Measurements from ENCODE around the gene CCDC200.
"Not testable (repeated sequence)": the region's sequence is repeated elsewhere in the genome, so short reads cannot be mapped to it uniquely, and the experiment has no call there.

Gene CCDC200

GRCh38 chr17:43220511-43221125 is 7.8 kb downstream of the CCDC200 start:
- no peak for DNase-seq
- no peak for TF ChIP-seq POLR2A (IDR thresholded peaks at IDR 0.05; ENCODE audit: low read length)
- no peak for TF ChIP-seq GATA1 (IDR thresholded peaks at IDR 0.05; ENCODE audit: low read depth, low read length)

DNA sequence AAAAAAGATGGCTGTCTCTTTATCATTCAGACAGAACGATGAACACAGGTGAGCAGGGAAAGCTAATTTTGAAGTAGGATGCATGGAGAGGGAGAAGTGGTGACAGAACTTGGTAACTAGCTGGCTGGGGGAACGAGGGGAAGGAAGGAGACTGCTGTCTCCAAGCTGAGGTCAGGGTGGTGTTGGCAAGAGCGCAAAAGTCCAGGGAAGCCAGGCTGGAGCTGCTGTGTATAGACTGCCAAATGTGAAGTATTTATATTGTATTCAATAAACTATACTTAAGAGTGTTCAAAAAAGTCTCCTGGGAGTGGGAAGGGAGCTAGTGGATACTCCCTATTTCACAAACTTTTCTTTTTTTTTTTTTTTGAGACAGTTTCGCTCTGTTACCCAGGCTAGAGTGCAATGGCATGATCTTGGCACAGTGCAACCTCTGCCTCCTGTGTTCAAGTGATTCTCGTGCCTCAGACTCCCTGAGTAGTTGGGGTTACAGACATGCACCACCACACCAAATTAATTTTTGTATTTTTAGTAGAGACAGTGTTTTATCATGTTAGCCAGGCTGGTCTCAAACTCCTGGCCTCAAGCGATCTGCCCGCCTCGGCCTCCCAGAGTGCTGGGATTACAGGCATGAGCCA is 8.6 kb downstream of the CCDC200 start:
- TF ChIP-seq GATA1 (IDR thresholded peaks at IDR 0.05; ENCODE audit: low read depth, low read length): no peak
- no peak for TF ChIP-seq POLR2A (IDR thresholded peaks at IDR 0.05; ENCODE audit: low read length)
- no peak for DNase-seq

DNA sequence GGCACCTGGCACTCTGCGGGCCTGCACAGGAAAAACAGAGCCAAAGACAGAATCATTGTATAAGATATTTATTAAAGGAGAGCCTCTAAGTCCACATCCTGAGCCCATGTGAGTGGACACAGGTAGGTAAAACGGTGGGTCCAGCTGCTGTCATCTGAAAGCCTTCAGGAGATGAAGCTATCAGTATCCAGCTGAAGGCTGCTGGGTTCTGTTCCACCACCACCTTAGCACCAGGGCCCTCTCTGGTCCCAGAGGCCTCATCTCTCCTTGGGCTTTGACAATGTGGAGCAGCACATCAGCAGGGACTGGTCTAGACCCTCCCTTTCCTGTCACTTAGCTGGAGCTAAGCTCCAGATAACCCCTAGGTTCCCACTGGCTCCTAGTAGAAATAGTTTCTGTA is 9.4 kb downstream of the CCDC200 start:
- TF ChIP-seq GATA1 (IDR thresholded peaks at IDR 0.05; ENCODE audit: low read depth, low read length) (no peak), POLR2A (IDR thresholded peaks at IDR 0.05; ENCODE audit: low read length) (no peak)
- DNase-seq: no peak

- TF ChIP-seq GATA1 (IDR thresholded peaks at IDR 0.05; ENCODE audit: low read depth, low read length): no peak
- TF ChIP-seq POLR2A (IDR thresholded peaks at IDR 0.05; ENCODE audit: low read length): no peak
- DNase-seq: no peak
Observed at GRCh38 chr17:43217614-43218087, 10.8 kb downstream of the CCDC200 start.

DNA sequence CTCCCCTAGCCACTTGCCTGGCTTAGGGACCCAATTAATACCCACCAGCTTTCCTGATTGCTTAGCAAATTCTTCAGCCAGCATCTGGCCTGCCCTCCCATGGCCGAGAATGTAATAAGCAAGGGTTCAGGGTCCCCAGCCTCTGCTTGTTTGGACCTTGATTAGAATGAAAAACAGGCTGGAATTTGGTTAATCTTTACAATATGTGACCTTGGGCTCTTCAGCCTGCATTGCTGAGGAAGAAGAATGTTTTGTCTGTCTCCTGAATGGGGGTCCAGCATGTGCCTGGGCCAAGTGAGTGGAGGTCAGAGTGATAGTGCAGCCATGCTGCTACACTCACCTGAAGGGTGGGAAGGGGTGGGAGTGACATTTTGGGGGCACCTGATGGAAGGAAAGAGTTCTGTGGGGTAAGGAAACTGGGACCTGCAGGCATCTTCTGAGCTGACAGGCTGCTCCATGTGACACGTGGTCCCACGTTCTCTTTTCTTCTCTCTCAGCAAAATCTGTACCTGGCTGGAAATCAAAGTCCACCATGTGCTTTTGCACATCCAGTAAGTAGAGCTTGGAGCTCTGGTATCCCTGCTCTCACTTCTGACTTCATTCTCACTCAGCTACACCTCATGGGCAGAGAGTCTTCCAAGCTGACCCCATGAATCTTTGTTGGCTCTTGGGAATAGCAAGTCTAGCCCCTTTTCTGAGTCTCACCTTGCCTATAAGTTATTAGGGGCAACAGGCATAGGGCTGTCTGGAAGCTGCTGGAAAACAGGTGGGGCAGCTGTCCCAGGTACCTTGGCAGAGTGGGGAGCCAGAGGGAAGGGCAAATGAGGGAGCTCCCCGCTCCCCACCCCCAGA is 11.4 kb downstream of the CCDC200 start:
- no peak for TF ChIP-seq POLR2A (IDR thresholded peaks at IDR 0.05; ENCODE audit: low read length)
- no peak for TF ChIP-seq GATA1 (IDR thresholded peaks at IDR 0.05; ENCODE audit: low read depth, low read length)
- no peak for DNase-seq

GRCh38 chr17:43216369-43216761 is 12.1 kb downstream of the CCDC200 start:
- no peak for TF ChIP-seq GATA1 (IDR thresholded peaks at IDR 0.05; ENCODE audit: low read depth, low read length)
- no peak for DNase-seq

DNA sequence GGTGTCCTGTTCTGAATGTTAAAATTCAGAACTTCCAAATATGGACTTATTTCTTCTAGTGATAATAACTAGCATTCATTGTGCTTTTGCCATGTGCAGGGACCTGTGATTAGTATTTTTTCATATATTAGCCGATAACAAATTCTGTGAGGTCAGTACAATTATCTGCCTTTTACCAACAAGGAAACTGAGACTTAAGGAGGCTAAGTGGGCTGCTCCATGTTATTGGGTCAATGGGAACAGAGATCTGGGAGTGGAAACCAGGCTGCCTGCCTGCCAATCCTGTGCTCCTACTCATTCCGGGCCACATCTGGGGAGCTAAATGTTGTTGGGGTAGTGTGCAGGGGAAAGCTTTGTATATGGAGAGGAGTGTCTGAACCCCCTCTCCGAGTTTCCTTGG is 13.1 kb downstream of the CCDC200 start:
- DNase-seq: no peak
- TF ChIP-seq POLR2A (IDR thresholded peaks at IDR 0.05; ENCODE audit: low read length) (no peak), GATA1 (IDR thresholded peaks at IDR 0.05; ENCODE audit: low read depth, low read length) (no peak)

DNA sequence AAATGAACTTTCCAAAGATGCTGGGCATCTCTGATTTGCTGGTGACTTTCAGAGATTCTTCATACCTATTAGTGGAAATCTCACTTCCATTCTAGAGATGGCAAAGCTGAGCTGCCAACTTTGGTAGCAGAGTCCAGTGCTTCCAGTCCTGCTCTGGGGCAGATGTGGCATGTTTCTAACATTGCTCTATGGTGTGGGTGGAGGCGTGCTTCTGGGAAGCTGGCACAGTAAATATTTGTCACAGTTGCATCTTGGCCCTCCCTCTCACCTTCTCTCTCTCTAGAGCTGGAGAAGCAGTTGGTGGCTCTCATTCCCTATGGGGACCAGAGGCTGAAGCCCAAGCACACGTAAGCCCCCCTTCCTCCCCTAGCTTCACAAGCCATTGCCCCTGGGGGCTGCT is 14.9 kb downstream of the CCDC200 start:
- TF ChIP-seq GATA1 (IDR thresholded peaks at IDR 0.05; ENCODE audit: low read depth, low read length): no peak
- TF ChIP-seq POLR2A (IDR thresholded peaks at IDR 0.05; ENCODE audit: low read length): no peak
- DNase-seq: no peak

- no peak for TF ChIP-seq GATA1 (IDR thresholded peaks at IDR 0.05; ENCODE audit: low read depth, low read length)
- TF ChIP-seq POLR2A (IDR thresholded peaks at IDR 0.05; ENCODE audit: low read length): no peak
- DNase-seq: peak in 1 of 2 experiments; percentile 24
Observed at GRCh38 chr17:43212641-43213490, 15.6 kb downstream of the CCDC200 start.

DNA sequence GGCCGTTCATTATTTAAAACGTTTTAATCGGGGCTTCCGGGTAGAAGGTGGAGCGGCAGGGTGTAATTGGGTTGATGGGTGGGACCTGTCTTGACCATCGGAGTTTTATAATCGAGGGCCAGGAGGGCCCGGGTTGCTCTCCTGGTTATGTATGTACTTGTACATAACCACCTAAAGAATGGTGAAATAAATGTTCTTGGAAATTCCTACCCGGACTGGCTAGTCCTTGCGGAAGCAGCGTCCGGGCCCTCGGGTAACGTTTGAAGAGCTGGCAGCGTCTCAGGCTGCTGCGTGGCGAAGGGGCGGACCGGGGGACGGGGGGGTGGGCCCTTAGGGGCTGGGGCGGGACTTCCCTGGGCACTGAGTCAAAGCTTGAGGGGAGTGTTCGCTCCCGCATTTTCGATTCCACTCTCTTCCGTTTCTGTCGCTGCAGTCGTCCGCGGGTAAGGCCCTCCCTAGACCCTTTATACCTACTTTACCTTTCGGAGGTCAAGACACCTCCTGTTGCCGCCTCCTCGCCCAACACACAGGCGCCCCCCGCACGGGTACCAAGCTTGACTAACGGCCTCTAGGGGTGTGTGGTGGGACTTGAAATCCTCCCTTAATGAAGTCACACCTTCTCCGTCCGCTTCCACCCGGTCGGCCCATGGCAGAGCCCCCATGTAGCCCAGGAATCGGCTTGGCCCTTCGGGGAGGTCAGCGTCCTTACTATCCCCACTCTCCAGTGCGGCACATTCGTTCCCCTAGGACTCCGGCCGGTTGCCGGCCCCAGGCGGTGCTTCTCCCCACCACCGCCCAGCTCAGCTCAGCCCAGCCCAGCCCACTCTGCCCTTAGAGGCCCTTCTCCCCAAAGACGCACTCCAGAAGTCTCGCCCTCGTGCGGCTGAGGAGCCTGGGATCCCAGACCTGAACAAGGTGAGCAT is 16.7 kb downstream of the CCDC200 start, which contains the start of gene TMEM106A:
TMEM106A (plus strand) TSS at position 396 of the 923 bp plus-strand sequence. CDS start 1,167 bp downstream, outside the sequence.
- no peak for TF ChIP-seq GATA1 (IDR thresholded peaks at IDR 0.05; ENCODE audit: low read depth, low read length)
- TF ChIP-seq POLR2A (IDR thresholded peaks at IDR 0.05; ENCODE audit: low read length): peak; percentile 65
- peak; percentile 81 to 87 for DNase-seq

- TF ChIP-seq GATA1 (IDR thresholded peaks at IDR 0.05; ENCODE audit: low read depth, low read length) (no peak), POLR2A (IDR thresholded peaks at IDR 0.05; ENCODE audit: low read length) (no peak)
- no peak for DNase-seq
Observed at GRCh38 chr17:43211123-43211479, 17.3 kb downstream of the CCDC200 start.

GRCh38 chr17:43210576-43210975 is 17.8 kb downstream of the CCDC200 start:
- TF ChIP-seq POLR2A (IDR thresholded peaks at IDR 0.05; ENCODE audit: low read length) (no peak), GATA1 (IDR thresholded peaks at IDR 0.05; ENCODE audit: low read depth, low read length) (no peak)

GRCh38 chr17:43203013-43203412 is 25.4 kb downstream of the CCDC200 start:
- DNase-seq: not testable (repeated sequence)

More at GRCh38 chr17:43210576-43210975, 17.8 kb downstream of the CCDC200 start:
- DNase-seq: no peak
